ENCODE results near the gene INHA.

Gene INHA, protein sequence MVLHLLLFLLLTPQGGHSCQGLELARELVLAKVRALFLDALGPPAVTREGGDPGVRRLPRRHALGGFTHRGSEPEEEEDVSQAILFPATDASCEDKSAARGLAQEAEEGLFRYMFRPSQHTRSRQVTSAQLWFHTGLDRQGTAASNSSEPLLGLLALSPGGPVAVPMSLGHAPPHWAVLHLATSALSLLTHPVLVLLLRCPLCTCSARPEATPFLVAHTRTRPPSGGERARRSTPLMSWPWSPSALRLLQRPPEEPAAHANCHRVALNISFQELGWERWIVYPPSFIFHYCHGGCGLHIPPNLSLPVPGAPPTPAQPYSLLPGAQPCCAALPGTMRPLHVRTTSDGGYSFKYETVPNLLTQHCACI

DNA sequence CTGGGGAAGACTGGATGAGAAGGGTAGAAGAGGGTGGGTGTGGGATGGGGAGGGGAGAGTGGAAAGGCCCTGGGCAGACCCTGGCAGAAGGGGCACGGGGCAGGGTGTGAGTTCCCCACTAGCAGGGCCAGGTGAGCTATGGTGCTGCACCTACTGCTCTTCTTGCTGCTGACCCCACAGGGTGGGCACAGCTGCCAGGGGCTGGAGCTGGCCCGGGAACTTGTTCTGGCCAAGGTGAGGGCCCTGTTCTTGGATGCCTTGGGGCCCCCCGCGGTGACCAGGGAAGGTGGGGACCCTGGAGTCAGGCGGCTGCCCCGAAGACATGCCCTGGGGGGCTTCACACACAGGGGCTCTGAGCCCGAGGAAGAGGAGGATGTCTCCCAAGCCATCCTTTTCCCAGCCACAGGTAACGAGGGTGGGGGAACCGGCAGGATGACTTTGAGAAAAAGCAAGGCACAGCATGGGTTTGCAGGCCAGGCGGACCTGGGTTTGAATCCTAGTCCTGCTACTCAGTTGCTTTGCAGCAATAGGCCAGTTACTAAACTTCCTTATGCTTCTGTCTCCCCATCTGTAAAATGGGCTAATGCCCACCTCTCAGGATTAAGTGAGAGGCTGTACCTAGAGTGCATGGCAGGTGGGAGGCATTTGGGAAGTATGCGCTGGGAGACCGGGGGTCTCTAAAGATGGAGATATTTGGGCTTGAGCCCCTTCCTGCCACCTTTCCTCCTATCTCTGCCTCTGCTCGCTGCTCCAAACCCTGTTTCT is at the start of gene INHA:
TSS of gene INHA (plus strand) at position 74 of the 765 bp plus-strand sequence. CDS start at position 139, 65 bp downstream.
- no peak for DNase-seq

DNA sequence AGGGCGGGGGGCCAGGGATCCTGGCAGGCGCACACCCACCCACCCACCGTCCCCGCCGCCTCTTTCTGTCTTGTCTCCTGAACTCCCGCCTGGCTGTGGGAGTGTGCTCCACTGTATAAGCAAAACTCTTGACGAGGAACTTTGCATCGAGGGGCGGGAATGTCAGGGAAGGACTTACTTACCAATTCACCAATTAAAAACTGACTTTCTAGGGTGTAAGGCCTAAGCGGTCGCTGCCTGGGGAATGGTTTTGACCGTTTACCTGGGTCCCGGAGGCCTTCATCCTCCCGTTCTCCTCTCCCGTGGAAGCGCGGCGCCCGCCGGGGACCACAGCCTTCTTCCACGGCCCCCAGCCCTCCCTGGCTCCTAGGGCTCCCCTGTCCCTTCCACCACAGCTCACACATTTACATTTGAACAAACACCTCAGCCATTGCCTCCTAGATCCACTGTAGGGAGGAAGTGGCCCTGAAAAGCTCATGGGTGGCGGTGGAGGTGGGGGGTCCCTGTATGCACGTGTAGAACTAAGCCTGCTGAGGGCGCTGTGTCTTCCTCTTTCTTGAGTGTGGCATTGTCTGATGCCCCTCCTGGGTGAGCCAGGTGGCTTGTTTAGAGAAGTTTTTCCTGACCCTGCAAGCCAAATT is 49.0 kb upstream of the INHA start:
- DNase-seq = no peak

DNA sequence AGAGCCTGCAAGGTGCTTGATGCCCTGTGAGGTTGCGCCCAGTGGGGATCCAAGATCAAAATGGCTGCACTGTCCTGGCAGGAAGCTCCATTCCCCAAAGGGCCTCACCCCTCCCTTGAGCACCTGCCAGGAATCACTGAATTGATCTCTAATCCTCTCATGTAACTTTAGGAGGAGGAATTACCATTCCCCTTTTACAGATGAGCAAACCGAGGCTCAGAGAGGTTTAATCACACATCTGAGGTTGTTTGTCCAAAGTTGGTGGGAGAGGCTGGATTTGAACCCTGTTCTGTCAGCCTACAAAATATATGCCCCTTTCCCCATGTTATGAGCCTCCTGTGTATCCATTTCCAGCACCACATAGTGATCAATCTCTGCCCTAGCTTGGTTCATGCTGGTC is 47.3 kb upstream of the INHA start:
- DNase-seq = no peak

DNA sequence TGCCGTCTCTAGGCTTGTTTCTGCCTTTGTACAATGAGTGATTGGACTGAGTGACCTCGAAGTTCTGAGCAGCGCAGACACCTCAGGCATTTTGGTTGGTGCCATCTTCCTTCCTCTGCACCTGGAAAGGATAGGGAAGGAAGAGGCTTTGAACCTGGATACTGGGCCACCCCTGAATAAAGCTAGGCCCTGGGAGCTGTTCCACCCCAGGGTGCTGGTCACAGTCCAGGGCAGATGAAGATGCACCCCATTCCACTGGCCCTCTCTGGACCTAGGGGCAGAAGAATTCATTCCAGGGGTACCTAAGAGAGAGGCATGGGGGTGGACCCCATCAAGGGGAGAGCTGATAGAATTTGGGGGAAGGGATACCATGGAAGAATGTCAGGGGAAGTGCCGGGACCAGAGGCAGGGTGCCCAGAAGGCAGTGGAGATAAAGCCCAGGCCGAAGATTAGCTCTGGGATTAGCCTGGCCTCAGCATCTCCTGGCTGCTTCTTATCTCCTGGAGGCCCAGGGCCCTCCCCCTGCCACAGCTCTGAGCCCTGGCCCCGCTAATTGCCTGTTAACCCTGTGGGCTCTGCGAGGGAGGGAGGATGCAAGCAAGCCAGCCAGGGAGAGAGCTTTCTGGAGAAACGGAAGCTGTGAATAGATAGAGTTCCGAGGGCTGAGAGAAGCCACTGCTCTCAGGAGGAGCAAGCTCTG is 46.4 kb upstream of the INHA start:
- no peak for DNase-seq

DNA sequence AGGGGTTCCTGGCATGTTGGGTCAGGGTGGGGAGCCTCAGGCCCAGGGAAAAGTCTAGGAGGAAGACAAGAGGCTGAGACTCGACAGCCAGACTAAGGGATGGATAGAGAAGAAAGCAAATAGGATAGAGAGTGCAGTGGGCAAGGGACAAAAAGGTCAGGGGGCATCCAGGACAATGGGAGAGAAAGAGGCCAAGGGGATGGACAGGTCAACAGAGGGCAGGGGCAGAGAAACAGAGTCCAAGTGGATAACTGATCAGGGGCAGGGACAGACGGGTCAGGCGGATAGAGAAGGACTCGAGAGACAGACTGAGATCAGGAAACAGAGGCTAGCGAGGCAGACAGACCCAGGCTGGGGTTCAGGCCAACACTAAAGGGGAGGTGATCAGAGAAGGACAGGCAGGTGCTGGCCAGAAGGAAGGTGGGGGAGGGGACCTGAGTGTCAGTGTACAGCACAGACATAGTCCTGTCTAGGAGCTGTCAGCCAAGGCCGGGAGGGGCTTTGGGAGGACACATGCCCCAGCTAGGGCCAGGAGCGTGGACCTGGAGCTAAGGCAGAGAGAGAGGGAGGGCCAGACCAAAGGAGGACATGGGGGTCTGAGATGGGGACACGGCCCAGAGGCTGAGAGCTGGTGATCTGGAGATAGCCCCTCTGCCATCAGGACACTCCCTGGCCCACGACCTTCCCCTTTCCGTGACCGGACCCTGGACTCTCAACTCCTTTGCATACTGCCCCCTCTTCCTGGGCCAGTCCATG is 45.6 kb upstream of the INHA start:
- DNase-seq = no peak

DNA sequence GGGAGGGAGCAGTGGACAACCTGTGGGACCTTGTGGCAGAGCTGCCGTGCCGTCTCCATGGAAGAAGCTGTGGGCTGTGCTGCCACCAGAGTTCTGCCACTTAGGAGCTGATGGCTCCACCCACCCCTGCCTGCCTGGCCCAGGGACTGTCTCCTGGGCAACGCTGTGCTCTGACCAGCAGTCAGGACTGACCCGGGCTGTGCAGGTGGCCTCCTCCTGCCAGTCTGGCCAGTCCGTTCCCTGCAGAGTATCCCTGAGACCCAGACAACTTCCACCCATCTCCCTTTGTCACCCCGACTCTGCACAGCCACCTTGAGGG is 45.1 kb upstream of the INHA start:
- no peak for DNase-seq

DNA sequence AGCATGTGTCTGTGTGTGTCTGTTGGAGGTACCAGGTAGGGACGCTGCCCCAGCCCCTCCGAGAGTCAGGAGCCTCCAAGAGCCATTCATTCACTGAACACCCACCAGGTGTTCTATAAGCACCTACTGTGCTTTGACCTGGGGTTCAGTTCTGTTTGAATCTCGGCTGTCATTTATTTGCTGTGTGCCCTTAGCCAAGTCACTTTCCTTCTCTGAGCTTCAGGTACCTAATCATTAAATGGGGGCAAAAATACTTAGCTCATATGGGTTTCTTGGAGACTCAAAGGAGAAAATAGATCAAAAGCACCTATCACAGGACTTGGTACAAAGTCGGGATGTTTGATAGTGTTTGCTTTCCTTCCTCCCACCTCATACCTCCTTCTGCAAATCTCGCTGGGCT is 44.6 kb upstream of the INHA start:
- no peak for DNase-seq

DNA sequence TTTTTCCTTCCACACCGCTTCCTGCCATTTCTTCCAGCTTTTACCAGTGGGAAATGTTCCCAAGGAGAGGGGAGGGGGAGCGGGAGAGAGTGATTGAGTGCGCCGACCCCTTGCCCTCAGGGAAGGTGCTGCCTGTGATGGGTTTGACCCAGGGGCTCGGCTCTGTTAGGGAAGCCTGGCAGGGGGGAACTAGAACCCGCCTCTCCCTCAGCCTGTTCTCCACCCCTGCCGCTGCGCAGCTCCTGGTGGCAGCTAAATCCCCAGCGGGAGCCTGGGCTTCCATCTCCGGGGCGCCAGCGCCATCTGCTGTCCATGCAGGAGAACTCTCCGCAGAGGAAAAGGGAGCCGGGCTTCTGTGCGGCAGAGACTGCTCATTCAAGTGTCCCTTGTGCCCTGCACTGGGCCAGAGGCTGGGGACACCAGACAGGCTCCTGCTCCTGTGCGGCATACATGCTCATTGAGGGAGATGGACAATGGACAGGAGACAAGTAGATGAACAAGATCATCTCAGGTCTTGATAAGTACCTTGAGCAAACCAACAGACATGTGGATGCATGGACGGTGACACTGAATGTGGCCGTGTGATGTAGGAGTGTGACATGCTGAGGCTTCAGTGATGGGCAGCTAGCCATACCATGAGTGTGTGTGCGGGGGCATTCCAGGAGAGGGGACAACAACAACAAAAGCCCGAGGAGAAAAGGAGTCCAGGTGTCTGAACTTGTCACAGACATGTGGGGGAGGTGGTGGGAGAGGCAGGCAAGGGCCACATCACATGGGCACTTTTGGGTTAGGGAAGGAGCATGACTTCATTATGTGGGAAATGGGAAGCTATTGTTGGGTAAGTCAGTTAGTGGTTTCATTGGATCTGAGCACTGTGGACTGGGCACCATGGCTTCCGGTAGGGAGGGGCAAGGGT is 41.8 kb upstream of the INHA start:
- peak; percentile 82 to 85 for DNase-seq

DNA sequence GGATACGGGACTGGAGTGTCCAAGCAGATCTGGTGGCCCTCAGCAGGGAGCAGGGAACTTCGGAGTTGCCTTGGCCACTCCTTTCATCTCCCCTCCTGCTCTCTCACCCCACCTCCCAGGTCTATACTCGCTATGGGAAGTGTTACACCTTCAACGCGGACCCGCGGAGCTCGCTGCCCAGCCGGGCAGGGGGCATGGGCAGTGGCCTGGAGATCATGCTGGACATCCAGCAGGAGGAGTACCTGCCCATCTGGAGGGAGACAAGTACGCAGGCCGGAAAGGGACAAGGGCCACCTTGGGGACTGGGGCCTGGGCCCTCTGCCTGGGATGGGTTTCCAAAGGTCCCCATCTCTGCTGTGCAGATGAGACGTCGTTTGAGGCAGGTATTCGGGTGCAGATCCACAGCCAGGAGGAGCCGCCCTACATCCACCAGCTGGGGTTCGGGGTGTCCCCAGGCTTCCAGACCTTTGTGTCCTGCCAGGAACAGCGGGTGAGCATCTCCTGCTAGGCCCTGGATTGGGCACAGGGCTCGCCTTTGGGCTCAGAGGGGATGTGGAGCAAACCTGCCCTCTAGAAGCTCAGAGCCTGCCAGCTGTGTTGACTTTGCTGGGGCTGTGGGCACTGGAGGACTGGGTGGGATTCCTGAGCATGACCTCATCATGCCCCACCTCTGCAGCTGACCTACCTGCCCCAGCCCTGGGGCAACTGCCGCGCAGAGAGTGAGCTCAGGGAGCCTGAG is 40.3 kb upstream of the INHA start:
- DNase-seq = no peak

DNA sequence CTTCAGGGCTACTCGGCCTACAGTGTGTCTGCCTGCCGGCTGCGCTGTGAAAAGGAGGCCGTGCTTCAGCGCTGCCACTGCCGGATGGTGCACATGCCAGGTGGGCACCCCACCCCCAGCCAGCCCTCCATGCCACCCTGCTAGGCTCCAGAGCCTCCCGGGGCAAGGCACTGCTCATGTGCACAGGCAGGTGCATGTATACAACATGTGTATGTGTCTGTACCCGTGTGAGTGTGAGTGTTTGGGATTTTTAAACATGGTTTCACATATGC is 39.8 kb upstream of the INHA start:
- DNase-seq = no peak

DNA sequence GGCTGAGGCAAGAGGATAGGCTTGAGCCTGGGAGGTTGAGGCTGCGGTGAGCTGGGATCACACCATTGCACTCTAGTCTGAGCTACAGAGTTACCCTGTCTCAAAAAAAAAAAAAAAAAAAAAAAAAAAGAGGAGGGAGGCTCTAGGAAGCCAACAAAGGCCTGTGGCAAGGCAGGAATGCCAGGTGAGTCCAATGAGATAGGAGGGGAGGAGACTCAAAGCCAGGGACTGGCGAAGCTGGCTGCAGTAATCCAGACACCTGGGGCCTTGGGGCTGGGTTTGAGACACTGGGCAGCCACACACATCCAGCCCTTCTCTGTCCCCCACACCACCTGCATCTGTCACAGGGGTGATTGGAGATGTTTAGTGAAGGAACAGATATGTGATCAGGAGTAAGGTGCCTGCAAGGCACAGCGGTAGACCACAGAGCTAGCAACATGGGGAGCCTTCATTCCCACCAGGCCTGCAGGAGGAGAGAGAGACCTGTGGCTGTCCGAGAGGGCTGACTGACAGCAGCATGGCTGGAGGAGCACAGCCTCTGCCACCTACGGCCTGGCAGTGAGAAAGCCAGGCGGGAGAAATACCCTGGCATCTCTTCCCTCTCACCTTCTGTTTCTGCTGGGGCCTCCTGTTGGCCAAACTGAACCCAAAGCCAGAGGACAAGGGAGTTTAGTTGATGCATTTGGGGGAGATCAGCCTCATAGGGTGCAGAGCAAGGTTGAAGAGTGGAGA is 38.0 kb upstream of the INHA start:
- no peak for DNase-seq

DNA sequence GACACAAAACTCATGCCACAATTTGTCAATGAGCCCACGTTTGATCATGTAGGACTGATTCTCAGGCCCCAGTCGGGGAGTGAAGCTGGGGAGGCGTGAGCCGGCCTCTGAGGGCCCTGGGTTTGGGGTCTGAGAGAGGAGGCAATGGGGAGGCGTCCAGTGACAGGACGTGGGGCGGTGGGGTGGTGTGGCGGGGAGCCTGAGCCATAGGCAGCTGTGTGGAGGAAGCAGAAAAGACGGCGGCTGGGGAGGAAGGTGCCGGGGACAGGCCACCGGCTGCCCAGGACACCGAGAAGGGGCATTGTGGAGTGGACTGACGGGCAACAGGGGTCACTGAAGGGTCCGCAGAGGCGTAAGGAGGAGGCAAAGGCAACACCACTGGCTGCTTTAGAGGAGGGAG is 35.7 kb upstream of the INHA start:
- DNase-seq = no peak

DNA sequence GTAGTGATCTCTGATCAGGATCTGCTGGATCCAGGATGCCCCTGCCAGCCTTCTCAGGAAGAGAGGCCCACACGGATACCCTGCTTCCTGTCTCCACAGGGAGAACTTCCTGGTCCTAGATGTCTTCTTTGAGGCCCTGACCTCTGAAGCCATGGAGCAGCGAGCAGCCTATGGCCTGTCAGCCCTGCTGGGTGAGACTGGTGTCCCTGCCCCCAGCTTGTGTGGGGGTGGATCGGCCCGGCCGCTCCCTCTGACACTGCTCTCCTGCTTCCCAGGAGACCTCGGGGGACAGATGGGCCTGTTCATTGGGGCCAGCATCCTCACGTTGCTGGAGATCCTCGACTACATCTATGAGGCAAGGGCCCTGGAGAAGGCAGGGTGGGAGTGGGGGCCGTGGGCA is 35.1 kb upstream of the INHA start:
- DNase-seq = no peak

DNA sequence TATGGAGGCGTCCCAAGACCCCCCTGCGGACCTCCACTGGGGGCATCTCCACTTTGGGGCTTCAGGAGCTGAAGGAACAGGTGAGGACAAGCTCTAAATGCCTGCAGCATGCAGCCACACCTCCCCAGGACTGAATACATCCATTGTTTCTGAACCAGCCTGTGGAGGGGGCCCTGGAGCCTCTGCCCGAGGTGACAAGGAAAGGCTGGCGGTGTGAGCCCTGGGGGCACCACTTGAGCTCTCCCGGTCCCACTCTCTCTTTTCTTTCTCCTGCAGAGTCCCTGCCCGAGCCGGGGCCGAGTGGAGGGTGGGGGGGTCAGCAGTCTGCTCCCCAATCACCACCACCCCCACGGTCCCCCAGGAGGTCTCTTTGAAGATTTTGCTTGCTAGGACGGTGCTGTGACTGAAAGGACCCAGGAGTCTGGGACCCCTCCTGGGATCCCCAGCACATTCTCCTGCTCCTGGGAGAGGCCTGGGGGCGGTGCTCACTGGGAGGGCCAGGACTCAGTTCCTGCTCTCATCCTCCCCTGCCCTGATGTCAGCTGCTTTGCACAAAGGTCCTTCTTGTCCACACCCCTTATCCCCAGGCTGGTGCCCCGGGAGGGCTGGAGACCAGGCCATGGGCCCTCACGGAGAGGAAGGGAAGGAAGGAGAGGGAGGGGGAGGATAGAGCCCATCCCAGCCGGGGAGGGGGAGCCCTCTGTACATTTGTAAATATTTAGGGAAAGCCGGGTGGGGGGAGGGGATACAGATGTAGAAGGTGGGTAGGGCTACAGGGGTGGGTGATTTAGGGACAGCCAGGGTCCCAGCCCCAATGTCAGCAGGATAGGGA is 34.2 kb upstream of the INHA start:
- DNase-seq = no peak

DNA sequence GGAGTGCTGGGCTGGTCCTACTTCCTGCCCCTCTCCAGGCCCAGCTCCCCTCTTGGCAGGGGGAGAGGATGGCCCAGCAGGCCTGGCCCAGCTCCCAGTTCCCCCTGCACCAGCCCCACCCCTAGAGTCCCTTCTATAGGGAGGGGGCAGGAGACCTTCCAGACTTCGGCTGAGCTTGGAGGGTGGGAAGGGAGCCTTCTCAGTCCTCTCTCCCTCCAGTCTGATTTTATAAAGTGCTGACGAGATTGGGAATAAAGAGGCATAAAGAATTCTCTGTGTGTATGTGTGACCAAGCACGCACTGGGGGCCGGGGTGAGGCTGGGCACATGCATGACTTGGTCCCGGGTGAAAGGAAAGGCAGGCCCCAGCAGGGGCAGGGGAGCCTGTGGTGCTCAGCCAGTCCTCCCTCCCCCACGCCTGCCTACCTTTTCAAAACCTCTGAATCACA is 33.6 kb upstream of the INHA start:
- DNase-seq = no peak

DNA sequence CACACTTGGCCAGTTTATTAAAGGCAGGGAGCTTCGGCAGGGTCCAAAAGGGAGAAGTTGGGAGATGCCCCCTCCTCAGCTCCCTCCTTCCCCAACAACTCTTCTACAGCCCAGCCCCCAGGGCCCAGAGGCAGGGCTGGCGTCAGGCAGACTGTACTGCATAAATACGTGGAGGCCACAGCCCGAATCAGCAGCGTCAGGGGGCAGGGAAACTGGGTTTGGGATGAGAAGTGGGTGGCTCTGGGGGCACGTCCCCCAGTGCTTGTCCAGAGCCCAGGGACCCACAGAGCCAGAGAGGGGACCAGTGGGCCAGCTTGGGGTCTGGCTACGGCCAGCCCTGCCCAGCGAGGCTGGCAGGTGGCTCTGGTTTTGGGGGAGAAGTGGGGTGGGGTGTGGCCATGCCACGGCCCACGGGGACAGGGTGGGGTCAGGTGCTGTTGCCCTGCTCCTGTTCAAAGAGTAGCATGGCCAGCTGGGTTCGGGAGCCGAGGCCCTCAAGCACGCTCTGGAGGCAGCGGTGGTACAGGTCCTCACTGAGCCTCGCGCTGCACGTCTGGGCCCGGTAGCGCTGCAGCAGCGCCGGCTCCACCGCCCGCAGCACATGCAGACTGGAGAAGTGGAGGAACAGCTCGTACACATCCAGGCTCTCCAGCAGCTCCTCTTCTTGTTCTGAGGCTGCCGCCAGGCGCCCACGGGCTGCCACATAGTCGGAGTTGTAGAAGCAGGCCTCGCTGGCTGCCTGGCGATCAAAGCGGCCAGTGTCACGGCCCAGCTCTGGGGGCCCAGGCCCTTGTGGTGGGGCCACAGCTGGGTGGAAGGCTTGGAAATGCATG is 32.9 kb upstream of the INHA start:
- DNase-seq = no peak

DNA sequence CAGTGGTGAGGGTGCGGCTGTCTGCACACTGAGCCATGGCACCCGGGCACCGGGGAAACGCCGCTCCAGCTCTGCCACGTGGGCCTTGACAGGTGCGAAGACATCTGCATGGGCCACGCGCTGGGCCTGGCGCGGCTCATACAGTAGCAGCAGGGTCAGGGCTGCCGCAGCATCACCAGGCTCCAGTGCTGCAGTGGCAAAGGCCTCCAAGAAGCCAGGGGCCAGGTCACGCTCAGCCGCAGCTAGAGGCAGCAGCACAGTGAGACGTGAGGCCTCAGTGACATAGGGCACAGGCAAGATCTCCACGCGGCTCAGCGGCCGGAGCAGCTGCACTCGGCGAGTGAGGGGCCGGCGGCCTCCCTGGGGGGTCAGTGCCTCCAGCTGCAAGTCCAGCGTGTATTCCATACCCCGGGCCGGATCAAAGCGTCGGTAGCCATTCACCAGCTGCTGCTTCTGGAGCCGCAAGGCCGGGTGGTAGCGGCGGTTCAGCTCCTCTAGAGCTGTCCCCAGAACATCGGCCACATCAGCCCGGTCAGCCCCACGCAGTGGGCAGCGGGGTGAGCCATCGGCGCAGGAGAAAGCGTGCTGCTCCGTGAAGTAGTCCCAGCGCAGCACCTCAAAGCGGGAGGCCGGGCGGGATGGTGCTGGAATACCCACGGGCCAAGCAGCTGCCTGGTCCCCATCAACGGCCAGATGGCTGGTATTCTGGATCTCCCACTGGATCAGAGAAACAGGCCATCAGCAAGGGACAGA is 32.0 kb upstream of the INHA start:
- DNase-seq = no peak
